Mucosa of descending colon (tissue), 3 donors: ENCODE measurements around the gene MYBPC3. TPM values are rescaled to one million over a fixed set of nuclear protein-coding genes. Genes with fewer than 3 reads are reported as not detected.

Experiments used
- ATAC-seq: fragments of 200-7000 bp; cut with Tn5 transposase; one replicate; pipeline ENCODE4 v1.9.1; 2020; ENCODE audit warnings: mild to moderate bottlenecking, moderate library complexity
- DNase-seq, 3 donors: peaks; one replicate each; pipeline ENCODE4 v3.0.0-alpha.2; 2020
- H3K36me3 ChIP-seq: fragments of 200-600 bp; one replicate; pipeline ENCODE4 v1.8.0; 2021; ENCODE audit warnings: low read depth, mild to moderate bottlenecking
- H3K4me1 ChIP-seq: fragments of 200-600 bp; one replicate; pipeline ENCODE4 v1.8.0; 2021; ENCODE audit warnings: low read depth, mild to moderate bottlenecking
- H3K4me3 ChIP-seq: fragments of 200-600 bp; one replicate; pipeline ENCODE4 v1.8.0; 2021; ENCODE audit warnings: mild to moderate bottlenecking
- H3K9me3 ChIP-seq: fragments of 200-600 bp; one replicate; pipeline ENCODE4 v1.8.0; 2021; ENCODE audit warnings: mild to moderate bottlenecking
- CTCF ChIP-seq: fragments of 200-600 bp; IDR thresholded peaks from one replicate; pipeline ENCODE4 v1.8.0; 2022; ENCODE audit warnings: antibody characterized with exemption, mild to moderate bottlenecking
- intact Hi-C, 2 donors: fragments of 100-400 bp; cut with DNase I in 1 of 2; cut with micrococcal nuclease in 1 of 2; formaldehyde crosslinking; loops; one replicate each; pipeline versions ENCODE4 v1.11.0 to v1.11.1; 2022; cut with DNase I, micrococcal nuclease
- long read RNA-seq, 2 donors: library from polyadenylated mRNA; unstranded; transcript quantifications; one replicate each; pipeline ENCODE4 v2.0.0, GENCODE V29; 2019 to 2021
- total RNA-seq, 3 donors: library from RNA; stranded (reverse); fragmentation: NEBNext Ultra II Directional in 2 of 3; extraction: Animal tissue kit (Norgen Biotek cat#: 25700) in 2 of 3; gene quantifications; one replicate each; pipeline versions ENCODE4 v1.2.1 to v1.2.4, GENCODE V29; 2021 to 2023
- donor health status: DM: no; HTN: no; CAD: no; lungs with moderate emphysema.
- donor health status: DM: no; HTN: no; CAD: no.
- donor health status: DM: no; HTN: yes; CAD: no.

MYBPC3 gene
- 1 to 10 TPM in 1 of 3 donors, under 1 TPM in 2; 0.06 to 1.1 (median 0.09) TPM for total RNA-seq
- long read RNA-seq, donor 1, result 0 reads
- long read RNA-seq, donor 2, result 0 reads

- intact Hi-C loops, result loop anchor here in 1 of 2 donors (10.0 kb wide), 1 partner anchor 178 kb away; the partner anchor contains the start of gene ARFGAP2
- no peaks in the 10 kb centered on the region for H3K9me3 ChIP-seq
- H3K4me3 ChIP-seq, result no peak within 1 kb of the TSS
- H3K36me3 ChIP-seq, result no peaks in the 10 kb centered on the region
- H3K4me1 ChIP-seq, result no peaks in the 10 kb centered on the region
- no peak for ATAC-seq
- no peak for TF ChIP-seq CTCF
- DNase-seq, result peak in 1 of 3 donors; percentile 12
These were observed at the start of gene MYBPC3 for GRCh38 chr11:47352556-47352955. TSS of gene MYBPC3 (minus strand) at chr11:47352702. CDS start at chr11:47352647, 55 bp downstream.

GRCh38 chr11:47400768-47401279 lies 48.3 kb upstream of the MYBPC3 start:
- Histone ChIP-seq H3K4me1 (no peaks in the 10 kb centered on the region), H3K9me3 (no peaks in the 10 kb centered on the region), H3K36me3 (no peaks in the 10 kb centered on the region), H3K4me3 (no peak overlapping the region)
- TF ChIP-seq CTCF, result no peak
- peak in 1 of 3 donors; percentile 28 for DNase-seq
- ATAC-seq, result peak; percentile 61
- intact Hi-C loops, result no loop called here

- TF ChIP-seq CTCF, result no peak
- H3K4me3 ChIP-seq, result no peak overlapping the region
- no peaks in the 10 kb centered on the region for H3K36me3 ChIP-seq
- H3K4me1 ChIP-seq, result no peaks in the 10 kb centered on the region
- no peaks in the 10 kb centered on the region for H3K9me3 ChIP-seq
- DNase-seq, result peak in 2 of 3 donors; percentile 64 to 69
- ATAC-seq, result peak; percentile 82
- intact Hi-C loops, result no loop called here
These were observed 47.6 kb upstream of the MYBPC3 start for GRCh38 chr11:47399860-47400767.

DNA sequence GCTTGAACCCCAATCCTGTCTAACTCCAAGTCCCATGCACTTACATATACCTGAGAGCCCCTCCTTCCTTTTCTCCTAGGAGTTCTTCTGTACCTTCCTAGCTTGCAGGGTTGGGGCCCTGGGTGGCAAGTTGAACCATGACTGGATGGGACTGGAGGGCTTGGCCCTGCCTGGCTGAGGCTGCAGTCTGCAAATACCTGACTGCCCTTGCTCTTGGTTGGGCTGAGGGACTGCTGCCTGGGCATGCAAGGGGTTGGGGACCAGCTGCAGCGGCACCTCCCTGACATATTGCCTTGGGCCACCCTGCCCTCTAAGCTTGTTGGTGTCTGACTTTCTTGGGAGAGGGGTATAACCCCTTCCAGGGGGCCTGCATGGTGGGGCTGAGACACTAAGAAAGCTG lies 46.0 kb upstream of the MYBPC3 start:
- TF ChIP-seq CTCF, result no peak
- Histone ChIP-seq H3K36me3 (no peaks in the 10 kb centered on the region), H3K4me1 (peaks cover 3% of the 10 kb centered on the region), H3K9me3 (no peaks in the 10 kb centered on the region), H3K4me3 (no peak overlapping the region)
- ATAC-seq, result no peak
- intact Hi-C loops, result no loop called here
- DNase-seq, result peak in 2 of 3 donors; percentile 15 to 33

GRCh38 chr11:47398011-47398410 lies 45.5 kb upstream of the MYBPC3 start:
- TF ChIP-seq CTCF, result no peak
- Histone ChIP-seq H3K36me3 (no peaks in the 10 kb centered on the region), H3K9me3 (no peaks in the 10 kb centered on the region), H3K4me1 (peaks cover 3% of the 10 kb centered on the region), H3K4me3 (no peak overlapping the region)
- intact Hi-C loops, result no loop called here
- peak in 2 of 3 donors; percentile 12 to 19 for DNase-seq
- no peak for ATAC-seq
